Measurements from ENCODE around the gene UBXN11.

UBXN11 gene

DNA sequence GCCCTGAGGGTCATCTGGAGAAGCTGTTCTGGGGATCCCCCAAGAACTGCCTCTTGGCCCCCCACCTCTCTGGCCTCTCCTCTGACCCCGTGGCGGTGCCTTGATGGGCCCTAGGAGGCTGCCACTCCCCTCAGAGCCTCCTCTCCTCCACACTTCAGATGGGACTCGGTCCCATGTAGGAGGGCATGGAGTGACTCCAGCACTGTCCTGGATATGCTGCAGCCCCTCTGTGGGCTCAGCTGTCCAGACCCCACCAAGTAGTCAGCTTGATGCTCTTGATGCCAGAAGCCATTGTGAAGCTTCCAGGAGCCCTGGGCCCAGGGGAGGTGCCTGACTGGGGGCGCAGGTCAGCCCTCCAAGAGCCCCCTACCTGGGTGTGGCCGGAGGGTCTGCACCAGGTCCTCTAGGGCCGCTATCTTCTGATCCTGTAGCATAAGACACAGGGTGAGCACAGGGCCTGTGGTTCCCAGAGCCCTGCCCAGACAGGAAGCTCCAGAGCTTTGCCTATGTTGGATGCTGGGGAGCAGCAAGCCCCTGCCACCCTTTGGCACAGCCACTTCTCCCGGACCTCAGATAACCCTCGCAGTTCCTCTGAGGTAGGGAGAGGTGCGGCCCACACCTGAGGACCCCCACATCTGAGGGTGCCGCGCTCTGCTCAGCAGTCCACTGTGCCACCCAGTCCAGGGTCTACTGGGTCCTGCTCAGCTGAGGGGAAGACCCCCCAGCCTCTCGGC lies 9.2 kb downstream of the UBXN11 start:
- TF ChIP-seq, protein P1, sequence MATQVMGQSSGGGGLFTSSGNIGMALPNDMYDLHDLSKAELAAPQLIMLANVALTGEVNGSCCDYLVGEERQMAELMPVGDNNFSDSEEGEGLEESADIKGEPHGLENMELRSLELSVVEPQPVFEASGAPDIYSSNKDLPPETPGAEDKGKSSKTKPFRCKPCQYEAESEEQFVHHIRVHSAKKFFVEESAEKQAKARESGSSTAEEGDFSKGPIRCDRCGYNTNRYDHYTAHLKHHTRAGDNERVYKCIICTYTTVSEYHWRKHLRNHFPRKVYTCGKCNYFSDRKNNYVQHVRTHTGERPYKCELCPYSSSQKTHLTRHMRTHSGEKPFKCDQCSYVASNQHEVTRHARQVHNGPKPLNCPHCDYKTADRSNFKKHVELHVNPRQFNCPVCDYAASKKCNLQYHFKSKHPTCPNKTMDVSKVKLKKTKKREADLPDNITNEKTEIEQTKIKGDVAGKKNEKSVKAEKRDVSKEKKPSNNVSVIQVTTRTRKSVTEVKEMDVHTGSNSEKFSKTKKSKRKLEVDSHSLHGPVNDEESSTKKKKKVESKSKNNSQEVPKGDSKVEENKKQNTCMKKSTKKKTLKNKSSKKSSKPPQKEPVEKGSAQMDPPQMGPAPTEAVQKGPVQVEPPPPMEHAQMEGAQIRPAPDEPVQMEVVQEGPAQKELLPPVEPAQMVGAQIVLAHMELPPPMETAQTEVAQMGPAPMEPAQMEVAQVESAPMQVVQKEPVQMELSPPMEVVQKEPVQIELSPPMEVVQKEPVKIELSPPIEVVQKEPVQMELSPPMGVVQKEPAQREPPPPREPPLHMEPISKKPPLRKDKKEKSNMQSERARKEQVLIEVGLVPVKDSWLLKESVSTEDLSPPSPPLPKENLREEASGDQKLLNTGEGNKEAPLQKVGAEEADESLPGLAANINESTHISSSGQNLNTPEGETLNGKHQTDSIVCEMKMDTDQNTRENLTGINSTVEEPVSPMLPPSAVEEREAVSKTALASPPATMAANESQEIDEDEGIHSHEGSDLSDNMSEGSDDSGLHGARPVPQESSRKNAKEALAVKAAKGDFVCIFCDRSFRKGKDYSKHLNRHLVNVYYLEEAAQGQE (IDR thresholded peaks at IDR 0.05; ENCODE audit: low read depth): no peak
- TF ChIP-seq EGR1 (IDR thresholded peaks at IDR 0.05) (no peak), ZBTB7A (IDR thresholded peaks at IDR 0.05; ENCODE audit: low read depth) (no peak), CEBPB (IDR thresholded peaks at IDR 0.05) (no peak), CREB1 (IDR thresholded peaks at IDR 0.05; ENCODE audit: low read depth) (no peak), TEAD4 (IDR thresholded peaks at IDR 0.05) (no peak), TCF12 (IDR thresholded peaks at IDR 0.05; ENCODE audit: low read depth) (no peak), TAF1 (IDR thresholded peaks at IDR 0.05; ENCODE audit: low read depth) (no peak), RAD21 (IDR thresholded peaks at IDR 0.05; ENCODE audit: low read depth) (no peak), EP300 (IDR thresholded peaks at IDR 0.05; ENCODE audit: borderline replicate concordance) (no peak), FOXM1 (IDR thresholded peaks at IDR 0.05; ENCODE audit: borderline replicate concordance, low read depth) (no peak), YY1 (IDR thresholded peaks at IDR 0.05; ENCODE audit: low read depth) (no peak), MAX (IDR thresholded peaks at IDR 0.05) (no peak), USF1 (IDR thresholded peaks at IDR 0.05) (no peak), NFIC (IDR thresholded peaks at IDR 0.05) (no peak)

- TF ChIP-seq EP300 (IDR thresholded peaks at IDR 0.05; ENCODE audit: borderline replicate concordance) (no peak), CEBPB (IDR thresholded peaks at IDR 0.05) (no peak), USF1 (IDR thresholded peaks at IDR 0.05) (no peak), ZBTB7A (IDR thresholded peaks at IDR 0.05; ENCODE audit: low read depth) (no peak), MAX (IDR thresholded peaks at IDR 0.05) (no peak), NFIC (IDR thresholded peaks at IDR 0.05) (no peak), RAD21 (IDR thresholded peaks at IDR 0.05; ENCODE audit: low read depth) (no peak), EGR1 (IDR thresholded peaks at IDR 0.05) (no peak), CREB1 (IDR thresholded peaks at IDR 0.05; ENCODE audit: low read depth) (no peak), TEAD4 (IDR thresholded peaks at IDR 0.05) (no peak), YY1 (IDR thresholded peaks at IDR 0.05; ENCODE audit: low read depth) (no peak), TCF12 (IDR thresholded peaks at IDR 0.05; ENCODE audit: low read depth) (no peak), FOXM1 (IDR thresholded peaks at IDR 0.05; ENCODE audit: borderline replicate concordance, low read depth) (no peak), TAF1 (IDR thresholded peaks at IDR 0.05; ENCODE audit: low read depth) (no peak)
- TF ChIP-seq, protein P1 (IDR thresholded peaks at IDR 0.05; ENCODE audit: low read depth): no peak
Observed at GRCh38 chr1:26296340-26297056, 9.9 kb downstream of the UBXN11 start.

- TF ChIP-seq, protein P1 (IDR thresholded peaks at IDR 0.05; ENCODE audit: low read depth): no peak
- TF ChIP-seq NFIC (IDR thresholded peaks at IDR 0.05): no peak
- no peak for TF ChIP-seq FOXM1 (IDR thresholded peaks at IDR 0.05; ENCODE audit: borderline replicate concordance, low read depth)
- TF ChIP-seq CREB1 (IDR thresholded peaks at IDR 0.05; ENCODE audit: low read depth): no peak
- TF ChIP-seq USF1 (IDR thresholded peaks at IDR 0.05): no peak
- TF ChIP-seq RAD21 (IDR thresholded peaks at IDR 0.05; ENCODE audit: low read depth): no peak
- no peak for TF ChIP-seq TEAD4 (IDR thresholded peaks at IDR 0.05)
- TF ChIP-seq CEBPB (IDR thresholded peaks at IDR 0.05): no peak
- no peak for TF ChIP-seq MAX (IDR thresholded peaks at IDR 0.05)
- no peak for TF ChIP-seq EGR1 (IDR thresholded peaks at IDR 0.05)
- no peak for TF ChIP-seq TAF1 (IDR thresholded peaks at IDR 0.05; ENCODE audit: low read depth)
- TF ChIP-seq YY1 (IDR thresholded peaks at IDR 0.05; ENCODE audit: low read depth): no peak
- no peak for TF ChIP-seq EP300 (IDR thresholded peaks at IDR 0.05; ENCODE audit: borderline replicate concordance)
- TF ChIP-seq ZBTB7A (IDR thresholded peaks at IDR 0.05; ENCODE audit: low read depth): no peak
Observed at GRCh38 chr1:26295194-26296138, 11.0 kb downstream of the UBXN11 start.

Data from Ishikawa (cell line).